IMR-90 (cell line): ENCODE measurements around the gene GRIN2A. TPM values are rescaled to one million over a fixed set of nuclear protein-coding genes. Genes with fewer than 3 reads are reported as not detected.

Source experiments
- ATAC-seq: fragments of 200-7000 bp; cut with Tn5 transposase; 2 replicates; pipeline ENCODE4 v1.9.1; 2020; ENCODE audit warnings: low read depth, mild to moderate bottlenecking, moderate library complexity
- BruUV-seq: library from RNA; stranded (reverse); fragments of 400-500 nt; replicated peaks from 2 replicates; lab custom pipeline; 2021; lab: Mats Ljungman, UMichigan
- CTCF ChIA-PET: fragments of 300-600 bp; formaldehyde crosslinking; extraction: SDS; loops from one replicate; lab custom pipeline; 2021; ENCODE audit warnings: antibody characterized with exemption; lab: Yijun Ruan, JAX
- POLR2A ChIA-PET: fragments of 300-600 bp; sonication (Branson Sonifier 250); formaldehyde crosslinking; loops from one replicate; lab custom pipeline; 2022; ENCODE audit warnings: antibody characterized with exemption; ENCODE audit not compliant: unreplicated experiment; lab: Charles Lee
- DNase-seq: peaks from one replicate; pipeline ENCODE4 v3.0.0; 2013
- H2AFZ ChIP-seq: replicated peaks from 2 replicates; pipeline ENCODE3; 2013; ENCODE audit warnings: low read length, mild to moderate bottlenecking; ENCODE audit not compliant: poor library complexity
- H2AK5ac ChIP-seq: 2 replicates; pipeline ENCODE4 v1.6.1; 2013; ENCODE audit warnings: low read depth, low read length, inconsistent platforms
- H2AK9ac ChIP-seq: replicated peaks from 2 replicates; pipeline ENCODE3; 2013; ENCODE audit warnings: mild to moderate bottlenecking, low read depth, low read length, moderate library complexity; ENCODE audit not compliant: poor library complexity
- H2BK120ac ChIP-seq: 2 replicates; pipeline ENCODE4 v1.6.1; 2013; ENCODE audit warnings: low read depth, low read length, inconsistent platforms
- H2BK15ac ChIP-seq: 3 replicates; pipeline ENCODE4 v1.6.1; 2013; ENCODE audit warnings: low read depth, low read length, inconsistent platforms
- H2BK20ac ChIP-seq: 2 replicates; pipeline ENCODE4 v1.6.1; 2013; ENCODE audit warnings: low read depth, mild to moderate bottlenecking, inconsistent platforms, low read length, moderate library complexity
- H2BK5ac ChIP-seq: 2 replicates; pipeline ENCODE4 v1.6.1; 2013; ENCODE audit warnings: mild to moderate bottlenecking, low read depth, low read length, inconsistent platforms; ENCODE audit not compliant: poor library complexity, severe bottlenecking
- H3K14ac ChIP-seq: replicated peaks from 2 replicates; pipeline ENCODE4 v1.6.1; 2013; ENCODE audit warnings: low read depth, low read length, inconsistent platforms
- H3K18ac ChIP-seq: 2 replicates; pipeline ENCODE4 v1.6.1; 2013; ENCODE audit warnings: low read depth, low read length, control low read depth
- H3K23ac ChIP-seq: 2 replicates; pipeline ENCODE4 v1.6.1; 2013; ENCODE audit warnings: low read depth, low read length, inconsistent platforms
- H3K27ac ChIP-seq: 2 replicates; pipeline ENCODE4 v1.5.1; 2013; ENCODE audit warnings: mild to moderate bottlenecking, control low read depth, low read length; ENCODE audit not compliant: insufficient read depth
- H3K27me3 ChIP-seq: 2 replicates; pipeline ENCODE4 v1.6.1; 2013; ENCODE audit warnings: low read length; ENCODE audit not compliant: control insufficient read depth, insufficient read depth
- H3K36me3 ChIP-seq: 2 replicates; pipeline ENCODE4 v1.6.1; 2013; ENCODE audit warnings: low read length, mixed read lengths; ENCODE audit not compliant: control insufficient read depth, insufficient read depth
- H3K4ac ChIP-seq: 2 replicates; pipeline ENCODE4 v1.6.1; 2013; ENCODE audit warnings: low read depth, low read length, inconsistent platforms
- H3K4me1 ChIP-seq: 2 replicates; pipeline ENCODE4 v1.6.1; 2013; ENCODE audit warnings: low read length, mixed read lengths; ENCODE audit not compliant: control insufficient read depth, insufficient read depth
- H3K4me2 ChIP-seq: 2 replicates; pipeline ENCODE4 v1.6.1; 2013; ENCODE audit warnings: low read depth, mild to moderate bottlenecking, control low read depth, low read length, moderate library complexity
- H3K4me3 ChIP-seq: 2 replicates; pipeline ENCODE4 v1.5.1; 2013; ENCODE audit warnings: low read depth, mild to moderate bottlenecking, control low read depth, low read length, moderate library complexity; ENCODE audit not compliant: insufficient read depth
- H3K56ac ChIP-seq: 2 replicates; pipeline ENCODE4 v1.6.1; 2013; ENCODE audit warnings: low read length, inconsistent platforms; ENCODE audit not compliant: insufficient read depth; ENCODE audit errors: extremely low read depth
- H3K79me1 ChIP-seq, 2 experiments: 2 replicates each; pipeline ENCODE4 v1.6.1; 2013; ENCODE audit warnings: low read length in 2 of 2, inconsistent platforms in 1 of 2, low read depth in 1 of 2
- H3K9ac ChIP-seq: 2 replicates; pipeline ENCODE4 v1.6.1; 2013; ENCODE audit warnings: low read depth, low read length, control low read depth
- H3K9me1 ChIP-seq: 2 replicates; pipeline ENCODE4 v1.6.1; 2013; ENCODE audit warnings: low read length, inconsistent platforms; ENCODE audit not compliant: insufficient read depth
- H3K9me3 ChIP-seq: 2 replicates; pipeline ENCODE4 v1.6.1; 2013; ENCODE audit warnings: low read length; ENCODE audit not compliant: control insufficient read depth, insufficient read depth
- H4K20me1 ChIP-seq: 2 replicates; pipeline ENCODE4 v1.6.1; 2013; ENCODE audit warnings: low read length, inconsistent platforms; ENCODE audit not compliant: insufficient read depth
- H4K5ac ChIP-seq: 2 replicates; pipeline ENCODE4 v1.6.1; 2013; ENCODE audit warnings: mild to moderate bottlenecking, low read depth, low read length, control low read depth
- H4K8ac ChIP-seq, 2 experiments: 2 replicates each; pipeline ENCODE4 v1.6.1; 2013; ENCODE audit warnings: low read depth in 2 of 2, low read length in 2 of 2, control low read depth in 1 of 2, inconsistent platforms in 1 of 2
- H4K91ac ChIP-seq: 2 replicates; pipeline ENCODE4 v1.6.1; 2013; ENCODE audit warnings: low read depth, low read length, inconsistent platforms; ENCODE audit not compliant: insufficient read depth
- CHD1 ChIP-seq: IDR thresholded peaks from 2 replicates; pipeline ENCODE4 v1.6.1; 2012; ENCODE audit warnings: low read depth, low read length, improper control_type of control experiment
- CTCF ChIP-seq: conservative IDR thresholded peaks from 2 replicates; pipeline ENCODE4 v1.5.1; 2012; ENCODE audit warnings: mild to moderate bottlenecking, low read depth, low read length, improper control_type of control experiment
- FOS ChIP-seq: fragments of 150-350 bp; IDR thresholded peaks from 2 replicates; pipeline ENCODE4 v1.6.1; 2016; ENCODE audit warnings: low read depth, low read length
- POLR2A ChIP-seq: IDR thresholded peaks from 2 replicates; pipeline ENCODE4 v1.6.1; 2012; ENCODE audit warnings: mild to moderate bottlenecking, low read depth, low read length
- RFX5 ChIP-seq: IDR thresholded peaks from 2 replicates; pipeline ENCODE4 v1.8.0; 2012; ENCODE audit warnings: low read depth, mild to moderate bottlenecking, low read length, moderate library complexity
- WGBS, 2 experiments: methylation state at CpG; one replicate each; pipeline versions ENCODE4 v1.1.5 to v1.1.7; 2013; ENCODE audit warnings: missing lambda C conversion rate in 2 of 2; ENCODE audit not compliant: insufficient read length in 1 of 2; ENCODE audit errors: extremely low coverage in 2 of 2; 5-methylcytosine and 5-hydroxymethylcytosine counted together
- dilution Hi-C: fragments of 300-500 bp; cut with HindIII; formaldehyde crosslinking; loops from one replicate; pipeline ENCODE4 v1.14.3; 2018; ENCODE audit warnings: low sequenced_read_pairs; ENCODE audit not compliant: unreplicated experiment
- in situ Hi-C: fragments of 300-500 bp; cut with MboI; formaldehyde crosslinking; loops from 3 replicates; pipeline ENCODE4 v1.14.3; 2019; ENCODE audit warnings: low sequenced_read_pairs, inconsistent platforms, mixed read lengths
- intact Hi-C: fragments of 100-400 bp; cut with micrococcal nuclease; formaldehyde crosslinking; loops from 2 replicates; pipeline ENCODE4 v1.10.0; 2022
- polyA plus RNA-seq, 3 experiments: library from polyadenylated mRNA; depleted of rRNA; stranded (reverse); fragments of >200 nt; gene quantifications; 2 replicates each; pipeline ENCODE4 v1.2.3, GENCODE V29; 2012; ENCODE audit warnings: low replicate concordance in 1 of 3
- total RNA-seq: library from RNA; depleted of rRNA; stranded (reverse); fragments of >200 nt; gene quantifications from 2 replicates; pipeline ENCODE4 v1.2.3, GENCODE V29; 2012

The GRIN2A gene
- total and polyA plus RNA-seq, 2 of the 4 experiments (the other 2 are of a cell fraction): under 0.01 TPM; not detected in 1

- no peak overlapping the region for H3K18ac ChIP-seq
- no peaks in the 10 kb centered on the region for H4K20me1 ChIP-seq
- in situ Hi-C loops (no loop called here), dilution Hi-C loops (no loop called here), intact Hi-C loops (no loop called here)
- H2AK5ac ChIP-seq: no peak overlapping the region
- H3K9me1 ChIP-seq: no peaks in the 10 kb centered on the region
- no peak overlapping the region for H3K56ac ChIP-seq
- H3K36me3 ChIP-seq: no peaks in the 10 kb centered on the region
- no CpG with 5 or more reads among the region's 6 CpGs for WGBS, 2 experiments
- H2BK20ac ChIP-seq: no peak overlapping the region
- no TSS peak for BruUV-seq
- no peak overlapping the region for H4K5ac ChIP-seq
- no peaks in the 10 kb centered on the region for H3K79me1 ChIP-seq
- H3K4me3 ChIP-seq: no peak overlapping the region
- H2AFZ ChIP-seq: no peak overlapping the region
- H3K14ac ChIP-seq: no peak overlapping the region
- no peak overlapping the region for H2BK5ac ChIP-seq
- ChIA-PET POLR2A (no interaction called here), CTCF (no interaction called here)
- H3K27ac ChIP-seq: no peak overlapping the region
- H3K4me2 ChIP-seq: no peak overlapping the region
- no peak for ATAC-seq
- TF ChIP-seq FOS (no peak), POLR2A (no peak), CHD1 (no peak), RFX5 (no peak), CTCF (no peak)
- no peak overlapping the region for H2AK9ac ChIP-seq
- H3K4me1 ChIP-seq: no peaks in the 10 kb centered on the region
- DNase-seq: no peak
- H3K27me3 ChIP-seq: no peaks in the 10 kb centered on the region
- no peak overlapping the region for H4K8ac ChIP-seq
- no peak overlapping the region for H3K23ac ChIP-seq
- no peak overlapping the region for H3K4ac ChIP-seq
- H3K9me3 ChIP-seq: peaks cover 10% of the 10 kb centered on the region
- no peak overlapping the region for H2BK15ac ChIP-seq
- no peak overlapping the region for H4K91ac ChIP-seq
- no peak overlapping the region for H3K9ac ChIP-seq
- no peak overlapping the region for H2BK120ac ChIP-seq
These were observed 59.7 kb downstream of the GRIN2A start for GRCh38 chr16:10122546-10122945.
